CD14-positive monocyte (primary cell): ENCODE measurements around the gene MMP24. TPM values are rescaled to one million over a fixed set of nuclear protein-coding genes. Genes with fewer than 3 reads are reported as not detected.

ENCODE experiments used
- DNase-seq, 3 donors: peaks; one replicate each; pipeline ENCODE4 v3.0.0-alpha.2; 2011 to 2022
- H2AFZ ChIP-seq: 2 replicates; pipeline ENCODE4 v1.6.0; 2012; ENCODE audit warnings: mild to moderate bottlenecking, low read depth, low read length, inconsistent platforms; ENCODE audit not compliant: insufficient read depth, poor library complexity, severe bottlenecking
- H3K27ac ChIP-seq, 2 donors: 1 replicate in 1 of 2; 2 replicates in 1 of 2; pipeline ENCODE4 v1.5.1; 2012 to 2013; ENCODE audit warnings: low read length in 2 of 2, control low read depth in 1 of 2, inconsistent platforms in 1 of 2, low read depth in 1 of 2, mild to moderate bottlenecking in 1 of 2
- H3K27me3 ChIP-seq, 2 donors: one replicate each; pipeline versions ENCODE4 v1.6.0 to v1.6.1; 2011 to 2013; ENCODE audit warnings: low read length in 2 of 2; ENCODE audit not compliant: control insufficient read depth in 2 of 2, insufficient read depth in 2 of 2
- H3K36me3 ChIP-seq, 2 donors: replicated peaks in 1 of 2; 1 replicate in 1 of 2; 2 replicates in 1 of 2; pipeline versions ENCODE4 v1.5.1 to v1.6.1; 2012 to 2013; ENCODE audit warnings: low read length in 2 of 2, control low read depth in 1 of 2, inconsistent platforms in 1 of 2, mild to moderate bottlenecking in 1 of 2; ENCODE audit not compliant: insufficient read depth in 2 of 2, control insufficient read depth in 1 of 2
- H3K4me1 ChIP-seq, 2 donors: 1 replicate in 1 of 2; 2 replicates in 1 of 2; pipeline versions ENCODE4 v1.5.1 to v1.6.1; 2012 to 2013; ENCODE audit warnings: low read length in 2 of 2, control low read depth in 1 of 2, inconsistent platforms in 1 of 2, mild to moderate bottlenecking in 1 of 2, moderate library complexity in 1 of 2; ENCODE audit not compliant: insufficient read depth in 2 of 2, control insufficient read depth in 1 of 2
- H3K4me2 ChIP-seq: replicated peaks from 2 replicates; pipeline ENCODE3; 2012; ENCODE audit warnings: low read length, moderate library complexity, mild to moderate bottlenecking; ENCODE audit not compliant: poor library complexity, severe bottlenecking; ENCODE audit errors: extremely low read depth
- H3K4me3 ChIP-seq, 3 experiments: fragments of 200-600 bp in 1 of 3; sonication (generic) in 1 of 3; replicated peaks in 1 of 3; 1 replicate in 2 of 3; 2 replicates in 1 of 3; pipeline ENCODE4 v1.5.1; 2011 to 2013; ENCODE audit warnings: low read length in 3 of 3, mild to moderate bottlenecking in 3 of 3, control low read depth in 2 of 3, low read depth in 2 of 3, inconsistent platforms in 1 of 3, moderate library complexity in 1 of 3
- H3K79me2 ChIP-seq: 2 replicates; pipeline ENCODE4 v1.6.0; 2012; ENCODE audit warnings: mild to moderate bottlenecking, control low read depth, inconsistent platforms, low read length, moderate library complexity; ENCODE audit not compliant: insufficient read depth
- H3K9ac ChIP-seq: 2 replicates; pipeline ENCODE4 v1.6.0; 2017; ENCODE audit warnings: low read length, mild to moderate bottlenecking; ENCODE audit not compliant: insufficient read depth, poor library complexity, severe bottlenecking
- H3K9me3 ChIP-seq, 2 donors: replicated peaks in 1 of 2; 1 replicate in 1 of 2; 2 replicates in 1 of 2; pipeline versions ENCODE4 v1.5.1 to v1.6.1; 2012 to 2013; ENCODE audit warnings: low read length in 2 of 2, control low read depth in 1 of 2; ENCODE audit not compliant: control insufficient read depth in 1 of 2, insufficient read depth in 1 of 2
- H4K20me1 ChIP-seq: 2 replicates; pipeline ENCODE4 v1.6.0; 2012; ENCODE audit warnings: mild to moderate bottlenecking, low read length, control low read depth, moderate library complexity; ENCODE audit not compliant: insufficient read depth
- H3K27ac Mint-ChIP-seq, 7 donors: one replicate each; pipeline ENCODE4 v1.8.0; 2020; ENCODE audit warnings: mild to moderate bottlenecking in 7 of 7, mixed read lengths in 7 of 7, moderate library complexity in 6 of 7, inconsistent platforms in 2 of 7
- H3K27me3 Mint-ChIP-seq, 3 donors: one replicate each; pipeline ENCODE4 v1.8.0; 2021 to 2022; ENCODE audit warnings: low read depth in 3 of 3, mild to moderate bottlenecking in 3 of 3, mixed read lengths in 3 of 3, moderate library complexity in 3 of 3, inconsistent platforms in 1 of 3
- H3K36me3 Mint-ChIP-seq, 2 donors: one replicate each; pipeline ENCODE4 v1.8.0; 2020; ENCODE audit warnings: mixed read lengths in 2 of 2, inconsistent platforms in 1 of 2, mild to moderate bottlenecking in 1 of 2
- H3K4me1 Mint-ChIP-seq: one replicate; pipeline ENCODE4 v1.8.0; 2020; ENCODE audit warnings: mild to moderate bottlenecking, mixed read lengths
- H3K4me3 Mint-ChIP-seq, 2 donors: one replicate each; pipeline ENCODE4 v1.8.0; 2020; ENCODE audit warnings: mild to moderate bottlenecking in 2 of 2, mixed read lengths in 2 of 2, moderate library complexity in 1 of 2
- H3K9me3 Mint-ChIP-seq, 7 donors: one replicate each; pipeline ENCODE4 v1.8.0; 2020 to 2022; ENCODE audit warnings: mixed read lengths in 7 of 7, mild to moderate bottlenecking in 6 of 7, moderate library complexity in 6 of 7, inconsistent platforms in 2 of 7
- CTCF ChIP-seq: fragments of 200-600 bp; IDR thresholded peaks from one replicate; pipeline ENCODE4 v1.8.0; 2022; ENCODE audit warnings: antibody characterized with exemption, mild to moderate bottlenecking
- WGBS: methylation state at CpG from one replicate; pipeline ENCODE4 v1.1.5; 2013; ENCODE audit warnings: missing lambda C conversion rate; ENCODE audit not compliant: insufficient coverage; 5-methylcytosine and 5-hydroxymethylcytosine counted together
- intact Hi-C, 2 donors: fragments of 100-400 bp; cut with micrococcal nuclease; formaldehyde crosslinking; loops; one replicate each; pipeline versions ENCODE4 v1.15.0 to v1.15.1; 2023
- polyA plus RNA-seq, 3 donors: library from polyadenylated mRNA; depleted of rRNA in 1 of 3; unstranded in 2 of 3; stranded (reverse) in 1 of 3; fragments of 300-500 nt in 2 of 3; fragments of >200 nt in 1 of 3; fragmentation: Illumina TruSeq in 2 of 3; gene quantifications; 1 replicate in 2 of 3; 2 replicates in 1 of 3; pipeline ENCODE4 v1.2.3, GENCODE V29; 2012 to 2021

MMP24 gene
- polyA plus RNA-seq, 3 donors: 0.14 TPM; not detected in 2

GRCh38 chr20:35286899-35287508, 60.5 kb downstream of the MMP24 start:
- intact Hi-C loops: no loop called here
- H3K9ac ChIP-seq: no peak overlapping the region
- H3K4me1 ChIP-seq: peaks cover 16 to 18% of the 10 kb centered on the region in 2 donors
- WGBS: 95% methylated on average over 16 of the region's 17 CpGs
- H3K27ac ChIP-seq: no peak overlapping the region
- H3K79me2 ChIP-seq: peaks cover 26% of the 10 kb centered on the region
- H3K4me3 ChIP-seq: no peak overlapping the region
- no peaks in the 10 kb centered on the region for H3K27me3 ChIP-seq
- H3K4me1 Mint-ChIP-seq: peaks cover 19% of the 10 kb centered on the region
- no peaks in the 10 kb centered on the region for H3K9me3 Mint-ChIP-seq
- no peak for DNase-seq
- peaks cover 1 to 5% (median 4%) of the 10 kb centered on the region in 3 donors for H3K27me3 Mint-ChIP-seq
- no peak overlapping the region for H3K4me3 Mint-ChIP-seq
- H2AFZ ChIP-seq: no peak overlapping the region
- peaks cover 5 to 7% of the 10 kb centered on the region in 2 donors for H3K36me3 Mint-ChIP-seq
- no peak for TF ChIP-seq CTCF
- no peak overlapping the region for H3K4me2 ChIP-seq
- H3K9me3 ChIP-seq: no peaks in the 10 kb centered on the region
- no peak overlapping the region for H3K27ac Mint-ChIP-seq
- H3K36me3 ChIP-seq: peaks cover 4 to 5% of the 10 kb centered on the region in 2 donors
- peaks cover 5% of the 10 kb centered on the region for H4K20me1 ChIP-seq

- no peaks in the 10 kb centered on the region for H3K27me3 ChIP-seq
- Mint-ChIP-seq H3K36me3 (no peaks in the 10 kb centered on the region), H3K27ac (no peak overlapping the region), H3K4me1 (peaks cover 19% of the 10 kb centered on the region), H3K9me3 (no peaks in the 10 kb centered on the region), H3K4me3 (no peak overlapping the region), H3K27me3 (peaks cover 1 to 5% (median 5%) of the 10 kb centered on the region in 3 donors)
- H4K20me1 ChIP-seq: peaks cover 5% of the 10 kb centered on the region
- H3K27ac ChIP-seq: no peak overlapping the region
- H3K9ac ChIP-seq: no peak overlapping the region
- H3K36me3 ChIP-seq: no peaks in the 10 kb centered on the region
- intact Hi-C loops: no loop called here
- H3K9me3 ChIP-seq: no peaks in the 10 kb centered on the region
- no peak overlapping the region for H3K4me2 ChIP-seq
- WGBS: 90% methylated on average over 19 of the region's 28 CpGs
- H2AFZ ChIP-seq: no peak overlapping the region
- peaks cover 16 to 18% of the 10 kb centered on the region in 2 donors for H3K4me1 ChIP-seq
- no peak for TF ChIP-seq CTCF
- no peak overlapping the region for H3K4me3 ChIP-seq
- DNase-seq: no peak
- peaks cover 19% of the 10 kb centered on the region for H3K79me2 ChIP-seq
These were observed 61.2 kb downstream of the MMP24 start for GRCh38 chr20:35287509-35288324.
